Posterior vena cava (tissue), 2 donors: ENCODE results near the gene P2RX4. TPM values are rescaled to one million over a fixed set of nuclear protein-coding genes. Genes with fewer than 3 reads are reported as not detected.

Experiments
- DNase-seq: peaks from one replicate; pipeline ENCODE4 v3.0.0-alpha.2; 2020; ENCODE audit warnings: low spot score
- intact Hi-C, 2 donors: fragments of 100-400 bp; cut with DNase I; formaldehyde crosslinking; loops; one replicate each; pipeline versions ENCODE4 v1.14.1 to v1.14.2; 2022 to 2023
- total RNA-seq, 2 donors: library from RNA; stranded (reverse); fragmentation: NEBNext Ultra II Directional; extraction: Animal tissue kit (Norgen Biotek cat#: 25700); gene quantifications; one replicate each; pipeline ENCODE4 v1.2.1, GENCODE V29; 2021
- donor health status: DM: yes; HTN: yes; CAD: no.
- donor health status: DM: yes; HTN: yes; CAD: no.

The P2RX4 gene
- total RNA-seq, 2 donors from 2014 or later: 18.3 to 20.3 TPM

DNA sequence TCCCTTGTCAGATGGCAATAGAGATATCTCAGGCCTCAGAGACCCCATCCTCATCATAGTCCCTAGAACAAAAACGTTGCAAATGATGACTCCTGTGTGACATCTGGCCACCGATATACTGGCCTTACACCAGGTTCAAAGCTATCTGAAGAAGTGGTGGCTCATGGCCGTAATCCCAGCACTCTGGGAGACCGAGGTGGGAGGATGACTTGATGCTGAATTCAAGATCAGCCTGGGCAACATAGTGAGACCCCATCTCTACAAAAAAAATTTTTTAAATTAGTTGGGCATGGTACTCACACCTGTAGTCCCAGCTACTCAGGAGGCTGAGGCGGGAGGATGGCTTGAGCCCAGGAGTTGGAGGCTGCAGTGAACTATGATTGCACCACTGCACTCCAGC, 73.5 kb downstream of the P2RX4 start:
- intact Hi-C loops: no loop called here
- DNase-seq: no peak

Other genes with a start within 250 kb of the P2RX4 start
- not detected for gene HNF1A, start 231.6 kb upstream of the P2RX4 start, total RNA-seq
- gene C12orf43, start 193.6 kb upstream of the P2RX4 start, total RNA-seq: 10 to 100 TPM; 13.7 to 15.7 TPM
- 1 to 10 TPM in 1 of 2 donors, under 1 TPM in 1; 0.42 to 1.4 TPM for gene OASL, start 170.9 kb upstream of the P2RX4 start, total RNA-seq
- gene P2RX7, start 77.3 kb upstream of the P2RX4 start, total RNA-seq: 1 to 10 TPM; 4.5 to 5.0 TPM
- gene CAMKK2, start 86.6 kb downstream of the P2RX4 start, total RNA-seq: 10 to 100 TPM; 39.2 to 39.7 TPM
- gene ANAPC5, start 142.3 kb downstream of the P2RX4 start, total RNA-seq: 10 to 100 TPM; 80.6 to 83.9 TPM
- gene RNF34, start 190.0 kb downstream of the P2RX4 start, total RNA-seq: 10 to 100 TPM; 24.4 to 27.3 TPM